Right renal cortex interstitium (tissue), 3 donors: ENCODE results near the gene CDRT15L2. TPM values are rescaled to one million over a fixed set of nuclear protein-coding genes. Genes with fewer than 3 reads are reported as not detected.
"Not testable (repeated sequence)": the region's sequence is repeated elsewhere in the genome, so short reads cannot be mapped to it uniquely, and the experiment has no call there.

Experiments used
- DNase-seq, 3 donors: peaks; one replicate each; pipeline ENCODE4 v3.0.0-alpha.2; 2013; ENCODE audit warnings: low read depth in 3 of 3, low spot score in 2 of 3
- polyA plus RNA-seq, 3 donors: library from polyadenylated mRNA; unstranded; fragments of 120-200 nt; gene quantifications; one replicate each; pipeline ENCODE4 v1.2.1, GENCODE V29; 2013; ENCODE audit not compliant: insufficient read length in 3 of 3

Gene CDRT15L2
- not detected for polyA plus RNA-seq

DNA sequence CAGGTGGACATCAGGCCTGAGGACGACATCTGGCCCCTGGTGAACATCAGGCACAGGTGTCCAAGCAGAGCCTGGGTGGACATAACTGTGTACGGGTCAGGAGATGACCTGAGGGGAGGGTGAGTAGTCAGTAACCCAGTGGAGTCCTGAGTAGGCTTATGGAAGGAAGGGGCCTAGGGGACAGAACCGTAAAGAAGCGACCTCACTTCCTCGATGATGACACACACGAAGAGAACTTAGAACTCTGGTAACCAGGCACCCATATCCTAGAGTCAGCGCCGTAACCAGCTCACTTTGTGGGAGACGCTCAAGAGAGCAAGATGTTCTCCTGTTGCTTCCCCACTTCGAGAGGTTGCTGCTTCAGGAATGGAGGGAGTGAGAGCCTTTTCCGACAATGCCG lies at the start of gene CDRT15L2:
Gene CDRT15L2, plus strand, starts transcription at position 301 of the 400 bp plus-strand sequence. Its CDS starts 20 bp downstream, at position 321.
- DNase-seq: not testable (repeated sequence)

DNA sequence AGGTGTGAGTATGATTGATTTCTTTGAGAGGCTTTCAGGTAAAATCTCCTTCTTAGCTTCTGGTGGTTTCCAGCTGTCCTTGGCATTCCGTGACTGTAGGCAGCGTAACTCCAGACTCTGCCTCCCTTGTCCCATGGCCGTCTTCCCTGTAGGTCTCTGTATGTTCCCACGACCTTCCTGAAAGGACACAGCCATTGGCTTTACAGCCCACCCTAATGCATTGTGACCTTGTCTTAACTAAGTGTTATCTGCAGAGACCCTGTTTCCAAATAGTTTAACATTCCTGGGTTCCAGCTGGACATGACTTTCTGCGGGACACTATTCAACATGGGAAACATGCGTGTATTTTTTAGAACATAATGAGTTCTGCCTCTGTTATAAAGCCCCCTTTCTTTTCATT lies 49.4 kb upstream of the CDRT15L2 start:
- DNase-seq: not testable (repeated sequence)

DNA sequence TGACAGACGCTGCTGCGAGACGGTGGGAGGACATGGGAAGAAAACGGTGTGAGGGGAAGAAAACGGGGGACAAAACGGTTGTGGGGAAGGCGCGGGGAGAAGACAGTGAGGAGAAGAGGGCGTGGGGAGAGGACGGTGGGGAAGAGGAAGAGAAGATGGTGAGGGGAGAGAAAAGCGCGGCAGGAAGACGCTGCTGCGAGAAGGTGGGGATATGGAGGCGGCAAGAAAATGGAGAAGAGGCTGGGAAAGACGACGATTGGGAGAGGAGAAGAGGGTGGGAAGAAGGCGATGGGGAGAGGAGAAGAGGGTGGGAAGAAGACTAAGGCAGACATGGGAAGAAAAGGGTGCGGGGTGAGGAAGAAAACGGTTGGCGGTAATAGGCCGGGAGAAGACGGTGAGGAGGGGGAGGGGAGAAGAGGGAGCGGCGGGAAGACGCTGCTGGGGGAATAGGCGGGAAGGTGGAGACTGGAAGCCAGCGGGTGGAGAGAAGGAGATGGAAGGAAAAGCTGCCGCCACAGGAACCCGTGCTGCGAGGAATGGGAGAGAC lies 46.9 kb upstream of the CDRT15L2 start:
- not testable (repeated sequence) for DNase-seq

DNA sequence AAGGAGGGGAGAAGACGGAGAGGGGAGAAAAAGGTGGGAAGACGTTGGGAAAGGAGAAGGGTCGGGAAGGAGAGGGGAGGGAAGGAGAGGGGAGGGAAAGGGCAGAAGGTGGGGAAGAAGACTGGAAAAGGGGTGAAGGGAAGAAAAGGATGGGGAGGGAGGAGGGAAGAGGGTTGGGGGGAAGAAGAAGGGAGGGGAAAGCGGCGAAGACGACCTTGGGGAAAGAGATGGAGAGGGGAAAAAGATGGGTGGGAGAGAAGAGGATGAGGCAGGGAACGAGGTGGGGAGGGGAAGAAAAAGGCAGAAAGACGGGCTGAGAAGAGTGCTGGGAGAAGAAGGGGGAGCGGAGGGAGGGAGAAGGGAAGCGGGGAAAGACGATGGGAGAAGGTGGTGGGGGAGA lies 46.3 kb upstream of the CDRT15L2 start:
- not testable (repeated sequence) for DNase-seq

DNA sequence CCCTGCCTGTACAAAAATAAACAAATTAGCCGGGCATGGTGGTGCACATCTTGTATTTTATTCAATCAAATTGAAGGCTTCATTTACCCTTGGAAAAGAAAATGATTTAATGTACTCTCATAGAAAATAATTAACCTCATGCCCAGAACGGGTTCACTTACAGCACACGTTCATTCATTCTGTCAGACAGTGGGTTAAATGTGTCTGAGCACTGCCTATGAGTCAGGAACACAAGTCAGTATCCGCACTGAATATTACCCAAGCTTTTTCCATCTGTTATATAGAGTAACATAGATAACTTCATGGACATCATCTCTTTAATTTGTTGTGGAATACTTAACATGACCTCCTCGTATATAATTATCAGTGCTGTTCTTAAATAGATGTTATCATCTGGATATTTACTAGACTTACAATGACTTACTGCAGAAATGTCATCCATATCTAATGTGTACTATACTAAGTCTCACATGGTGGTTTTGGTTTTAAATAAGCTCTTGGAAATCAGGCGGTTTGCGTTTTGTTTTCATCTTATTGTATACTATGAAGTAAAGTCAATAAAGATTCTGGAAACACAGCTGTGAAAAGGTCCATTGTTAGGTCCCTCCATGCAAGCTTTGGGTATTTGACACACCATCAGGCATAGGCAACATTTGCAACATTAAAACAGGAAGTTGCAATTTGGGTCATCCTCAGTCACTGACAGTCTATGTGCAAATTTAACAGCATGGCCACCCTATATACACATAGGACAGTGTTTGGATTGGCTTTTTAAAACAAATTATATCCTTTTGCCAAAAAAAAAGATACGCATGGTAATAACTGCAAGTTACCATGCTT lies 44.6 kb upstream of the CDRT15L2 start:
- not testable (repeated sequence) for DNase-seq

DNA sequence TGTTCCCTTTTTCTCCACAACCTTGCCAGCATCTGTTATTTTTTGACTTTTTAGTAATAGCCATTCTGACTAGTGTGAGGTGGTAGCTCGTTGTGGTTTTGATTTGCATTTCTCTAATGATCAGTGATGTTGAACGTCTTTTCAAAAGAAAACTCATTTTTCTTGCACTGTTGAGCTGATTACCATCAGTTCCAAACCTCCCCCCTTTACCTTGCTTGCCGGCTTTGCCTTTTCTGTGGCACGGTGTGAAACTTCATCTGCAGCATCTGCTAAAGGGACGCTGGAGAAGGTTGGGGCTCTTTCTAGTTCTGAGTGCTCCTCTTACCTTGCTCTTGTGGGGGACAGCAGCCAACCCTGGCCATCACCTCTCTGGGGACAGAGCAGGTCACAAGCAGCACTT lies 39.1 kb upstream of the CDRT15L2 start:
- DNase-seq: not testable (repeated sequence)

DNA sequence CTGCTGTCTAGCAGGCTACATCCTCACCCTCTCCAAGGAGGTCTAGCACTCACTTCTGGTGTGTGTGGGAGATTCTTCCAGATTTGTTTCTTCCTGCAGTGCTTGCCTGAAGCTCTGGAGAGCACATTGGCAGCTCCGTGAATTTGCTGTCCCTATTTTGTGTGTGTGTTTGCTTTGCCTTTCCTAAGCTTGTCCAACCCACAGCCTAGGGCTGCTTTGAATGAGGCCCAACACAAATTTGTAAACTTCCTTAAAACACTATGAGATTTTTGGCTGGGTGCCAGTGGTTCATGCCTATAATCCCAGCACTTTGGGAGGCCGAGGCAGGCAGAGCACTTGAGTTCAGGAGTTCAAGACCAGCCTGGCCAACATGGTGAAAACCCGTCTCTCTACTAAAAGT lies 38.7 kb upstream of the CDRT15L2 start:
- DNase-seq: not testable (repeated sequence)

DNA sequence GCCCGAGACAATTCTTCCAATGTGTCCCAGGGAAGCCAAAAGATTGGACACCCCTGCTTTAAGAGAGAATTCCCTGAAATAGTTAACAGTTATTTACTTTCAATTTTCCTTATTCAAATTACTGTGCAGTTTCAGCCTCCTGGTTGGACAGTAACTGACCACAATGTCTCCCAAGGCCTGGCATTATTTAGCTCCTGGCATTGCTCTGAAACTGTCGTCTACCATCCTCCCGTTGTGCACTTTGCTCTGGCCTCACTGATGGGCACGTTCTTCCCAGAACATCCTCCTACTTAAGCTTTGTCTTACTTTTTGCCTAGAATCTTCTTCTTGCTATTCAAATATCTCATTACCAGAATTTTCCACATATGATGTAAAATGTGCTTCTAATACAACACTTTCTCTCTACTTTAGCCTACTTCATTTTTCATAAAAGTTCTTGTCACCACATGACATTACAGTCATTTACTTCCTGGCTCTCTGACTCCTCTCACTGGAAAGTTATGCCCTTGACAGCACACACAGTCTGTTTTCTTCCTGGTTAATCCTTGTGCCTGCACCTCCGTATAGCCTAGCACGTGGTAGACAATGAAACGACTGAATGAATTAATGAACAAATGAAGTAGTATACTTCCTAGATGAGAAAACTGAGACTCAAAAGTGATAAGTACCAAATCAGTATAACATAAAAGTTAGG lies 37.5 kb upstream of the CDRT15L2 start:
- DNase-seq: not testable (repeated sequence)

DNA sequence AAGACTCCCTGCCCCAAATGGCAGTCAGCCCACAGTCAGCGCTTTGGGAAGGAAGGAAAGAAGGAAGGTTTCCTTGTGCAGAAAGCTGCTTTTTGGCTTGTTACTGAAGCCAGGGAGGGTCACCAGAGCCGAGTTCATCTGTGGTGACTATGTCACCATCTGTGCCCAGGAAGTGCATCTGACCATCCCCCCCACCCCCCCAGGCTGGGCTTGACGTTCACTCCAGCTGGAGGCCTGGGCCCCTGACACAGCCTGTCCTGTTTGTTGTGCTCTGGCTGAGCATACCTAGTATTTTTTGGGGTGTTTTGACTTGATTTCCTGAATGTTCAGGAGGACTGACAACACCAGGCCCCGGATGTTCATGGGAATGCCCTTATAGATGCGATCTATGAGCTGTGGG lies 31.6 kb upstream of the CDRT15L2 start:
- DNase-seq: not testable (repeated sequence)

DNA sequence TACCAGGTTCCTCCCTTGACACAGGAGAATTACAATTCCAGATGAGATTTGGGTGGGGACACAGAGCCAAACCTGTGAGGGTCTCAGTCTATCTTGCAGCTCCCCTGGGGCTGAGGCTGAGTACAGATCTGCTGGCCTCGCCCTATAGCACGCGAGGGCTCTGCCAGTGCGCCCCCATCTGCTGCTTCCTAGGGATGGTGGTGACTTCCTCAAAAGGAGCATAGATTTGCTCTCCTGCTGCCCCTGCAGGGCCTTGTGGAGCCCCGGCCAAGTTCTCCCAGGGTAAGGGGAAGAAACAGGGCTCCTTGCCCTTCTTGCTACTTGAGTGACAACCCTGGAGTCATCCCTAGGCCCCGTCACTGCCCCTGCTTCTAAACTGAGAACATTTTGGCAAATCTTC lies 26.6 kb upstream of the CDRT15L2 start:
- DNase-seq: not testable (repeated sequence)

DNA sequence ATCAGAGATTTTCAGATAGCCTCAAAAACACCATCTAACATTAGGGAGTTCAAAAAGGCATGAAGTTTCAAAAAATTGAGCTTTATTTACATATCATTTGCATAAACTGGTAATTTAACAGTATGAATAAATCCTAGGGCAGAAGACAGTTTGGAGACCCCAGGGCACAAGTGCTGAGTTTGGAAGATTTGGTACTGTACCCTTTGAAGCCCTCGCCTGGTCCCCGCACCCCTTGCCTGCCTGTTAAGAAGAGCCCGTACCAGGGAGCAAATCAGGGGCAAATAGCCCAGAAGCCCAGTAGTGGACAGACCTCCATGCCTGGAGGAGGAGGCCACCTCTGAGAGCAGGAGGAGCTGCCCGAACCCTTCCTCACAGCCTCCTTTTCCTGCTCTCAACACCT lies 24.8 kb upstream of the CDRT15L2 start:
- DNase-seq: not testable (repeated sequence)

DNA sequence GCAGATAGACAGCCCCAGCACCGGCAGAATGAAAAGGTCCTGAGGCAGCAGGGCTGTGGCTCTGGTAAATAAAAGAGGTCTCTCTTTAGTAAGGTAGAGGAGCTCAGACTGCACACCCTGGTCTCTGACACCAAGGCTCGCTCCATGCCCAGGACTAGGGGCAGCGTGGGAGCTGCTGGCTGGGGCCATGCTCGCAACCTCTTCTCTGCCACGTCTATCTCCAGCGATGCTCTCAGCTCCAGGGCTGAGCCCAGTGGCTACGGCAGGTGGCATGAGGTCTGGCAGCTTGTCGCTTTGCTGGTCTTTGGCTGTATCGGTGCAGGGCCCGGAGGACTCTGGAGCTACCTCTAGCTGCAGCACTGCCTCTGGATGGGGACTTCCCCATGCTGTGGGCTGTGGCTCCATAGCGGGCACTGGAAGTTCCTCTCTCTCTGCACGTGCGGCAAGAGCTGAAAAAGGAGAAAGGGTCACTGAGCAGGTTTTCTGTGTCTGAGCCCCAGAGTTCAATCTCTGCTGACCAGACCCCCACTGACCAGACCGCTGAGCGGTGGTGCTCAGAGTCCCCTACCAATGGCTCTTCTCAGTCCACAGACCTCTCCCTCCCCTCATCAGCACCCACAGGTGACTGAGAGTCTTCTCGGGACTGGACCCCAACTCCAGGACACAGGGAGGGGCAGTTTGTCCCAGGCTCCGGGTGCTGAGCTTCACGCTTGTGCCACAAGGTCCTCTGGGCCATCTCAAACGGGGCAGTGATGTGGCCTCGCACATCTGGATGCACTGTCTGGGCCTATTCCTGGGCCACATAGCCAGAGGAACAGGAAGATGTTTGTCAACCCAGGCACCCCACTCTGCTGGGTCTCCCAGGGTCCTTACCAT lies 24.2 kb upstream of the CDRT15L2 start:
- not testable (repeated sequence) for DNase-seq

DNA sequence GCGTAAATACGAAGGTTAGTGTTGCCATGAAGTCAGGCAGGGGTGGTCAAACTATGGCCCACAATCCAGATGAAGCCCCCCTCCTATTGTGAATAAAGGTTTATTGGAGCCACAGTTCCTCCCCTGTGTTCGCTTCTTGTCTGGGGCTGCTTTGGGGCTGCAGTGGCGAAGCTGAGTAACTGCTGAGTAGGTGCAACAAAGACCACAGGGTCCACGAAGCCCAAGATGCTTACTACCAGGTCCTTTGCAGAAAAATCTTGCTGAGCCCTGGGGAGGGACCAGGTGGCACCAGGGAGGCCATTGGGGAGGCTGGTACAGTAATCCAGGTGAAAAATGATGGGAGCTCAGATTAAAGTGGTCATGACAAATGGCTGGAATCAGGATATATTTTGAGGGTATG lies 21.4 kb upstream of the CDRT15L2 start:
- DNase-seq: not testable (repeated sequence)

DNA sequence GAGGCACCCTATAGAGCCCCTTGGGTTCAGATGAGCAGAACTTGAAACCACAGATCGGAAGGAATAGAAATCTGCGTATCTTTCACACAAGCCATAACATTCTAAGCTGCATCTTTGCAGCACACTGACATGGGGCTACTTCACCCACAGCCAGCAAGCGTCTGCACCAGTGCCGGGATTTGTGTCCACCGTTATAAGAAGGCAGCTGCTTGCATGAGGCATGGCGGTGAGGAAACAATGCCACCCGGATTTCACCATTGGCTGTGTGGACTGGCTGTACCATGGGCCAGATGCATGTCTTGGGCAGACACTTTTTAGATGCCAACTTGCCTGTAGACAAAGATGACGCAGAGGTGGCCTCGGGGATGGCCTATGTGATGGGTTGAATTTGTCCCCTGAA lies 20.5 kb upstream of the CDRT15L2 start:
- DNase-seq: not testable (repeated sequence)

DNA sequence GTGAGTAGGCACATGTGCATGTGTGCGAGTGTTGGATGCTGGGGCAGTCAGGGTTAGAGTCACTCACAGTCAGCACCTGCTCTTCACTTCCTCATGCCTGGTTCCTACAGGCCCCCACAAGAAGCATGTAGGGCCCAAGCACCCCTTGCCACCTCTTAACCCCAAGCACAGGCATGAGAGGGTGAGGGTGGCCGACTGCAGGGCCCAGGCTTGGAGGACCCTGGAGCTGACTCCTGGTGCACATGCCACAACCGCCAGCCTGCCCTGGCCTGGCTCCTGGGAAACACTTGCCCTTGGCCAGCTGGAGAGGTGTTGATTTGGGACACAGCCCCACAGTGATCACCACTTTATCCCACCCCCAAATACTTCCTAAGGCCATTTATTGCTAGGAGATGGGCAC lies 16.9 kb upstream of the CDRT15L2 start:
- no peak for DNase-seq

DNA sequence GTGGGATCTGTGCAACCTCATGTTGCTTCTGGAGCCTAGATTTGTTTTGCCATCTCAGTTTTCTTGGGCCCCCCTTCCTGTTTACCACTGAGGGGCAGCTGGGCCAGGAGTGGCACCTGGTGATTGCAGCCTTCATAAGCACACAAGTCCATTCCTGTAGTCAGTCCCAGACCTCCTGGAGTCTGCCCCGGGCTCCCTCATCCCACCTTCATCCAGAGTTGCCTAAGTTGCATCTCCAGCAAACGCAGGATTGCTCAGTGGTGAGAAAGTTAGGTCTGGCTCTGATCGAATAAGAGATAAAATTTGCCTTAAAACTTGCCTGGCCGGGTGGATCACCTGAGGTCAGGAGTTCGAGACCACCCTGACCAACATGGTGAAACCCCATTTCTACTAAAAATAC lies 14.3 kb upstream of the CDRT15L2 start:
- DNase-seq: not testable (repeated sequence)

DNA sequence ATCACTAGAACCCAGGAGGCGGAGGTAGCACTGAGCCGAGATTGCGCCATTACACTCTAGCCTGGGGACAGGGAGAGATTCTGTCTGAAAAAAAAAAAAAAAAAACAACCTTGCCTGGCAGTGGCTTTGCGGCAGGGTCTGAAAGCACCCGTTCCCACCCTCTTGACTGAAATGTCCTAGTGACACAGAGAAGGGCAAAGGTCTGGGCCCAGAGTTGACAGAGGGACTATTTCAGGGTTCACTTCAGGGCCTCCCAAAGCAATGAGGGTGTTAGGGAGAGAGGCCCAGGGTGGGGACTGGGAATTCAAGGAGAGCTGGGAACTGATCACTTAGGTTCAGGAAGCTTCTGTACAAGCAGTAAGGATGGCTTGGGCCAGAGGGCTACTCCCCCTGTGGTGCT lies 13.8 kb upstream of the CDRT15L2 start:
- DNase-seq: no peak

DNA sequence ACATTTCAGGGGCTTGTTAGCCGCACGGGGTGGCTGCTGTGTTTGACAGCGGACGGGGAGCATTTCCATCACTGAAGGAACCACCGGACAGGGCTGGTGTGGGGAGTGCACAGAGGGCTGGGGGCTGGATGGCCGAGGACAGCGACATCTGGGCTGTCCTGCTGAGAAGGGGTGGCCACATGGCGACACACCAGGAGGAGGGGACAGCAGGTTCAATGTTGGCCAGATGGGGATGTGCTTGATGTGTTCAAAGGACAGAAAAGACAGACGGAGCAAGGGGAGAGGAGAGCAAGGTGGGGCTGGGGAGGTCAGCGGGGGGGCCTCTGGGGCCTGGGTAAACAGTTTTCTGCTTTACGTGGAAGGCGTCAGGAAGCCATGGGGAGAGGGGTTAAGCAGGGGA lies 12.8 kb upstream of the CDRT15L2 start:
- not testable (repeated sequence) for DNase-seq

DNA sequence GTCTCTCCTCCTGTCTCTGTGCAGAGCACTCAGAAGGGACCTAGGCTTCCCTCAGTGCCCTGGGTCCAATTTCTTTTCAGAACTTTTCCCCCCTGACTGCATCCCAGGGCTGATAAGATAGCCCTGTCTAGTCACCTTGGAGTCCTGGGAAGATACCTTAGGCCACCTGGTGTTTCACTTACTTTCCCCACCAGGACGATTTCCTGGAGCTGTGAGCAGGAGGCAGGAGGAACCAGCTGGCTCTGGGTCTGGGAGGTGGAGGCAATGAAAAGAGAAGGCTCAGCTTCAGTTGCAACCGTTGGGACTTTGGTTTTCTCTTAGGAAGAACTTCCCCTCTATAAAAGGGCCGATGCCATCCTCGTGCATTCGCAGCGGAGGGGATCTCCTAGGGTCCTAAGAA lies 12.1 kb upstream of the CDRT15L2 start:
- DNase-seq: not testable (repeated sequence)

DNA sequence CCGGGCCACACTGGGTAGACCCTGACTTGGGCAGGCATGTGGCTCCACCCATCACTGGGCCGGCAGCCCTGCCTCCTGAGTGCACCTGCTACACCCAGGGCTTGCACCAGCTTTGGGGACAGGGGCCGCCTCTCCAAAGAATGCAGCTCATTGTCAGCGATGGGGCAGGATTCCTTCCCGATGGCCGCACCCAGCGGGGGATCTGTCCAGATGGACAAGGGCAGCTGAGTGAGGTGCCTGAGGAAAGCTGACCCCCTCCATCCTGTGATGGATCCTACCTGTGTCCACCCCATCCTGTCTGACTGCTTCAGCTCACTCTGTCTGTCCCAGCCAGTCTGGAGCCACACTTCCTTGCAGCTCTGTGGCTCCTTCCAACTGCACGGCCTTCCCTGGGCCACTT lies 10.9 kb upstream of the CDRT15L2 start:
- not testable (repeated sequence) for DNase-seq
